Measurements from ENCODE around the gene CDK6.

DNA sequence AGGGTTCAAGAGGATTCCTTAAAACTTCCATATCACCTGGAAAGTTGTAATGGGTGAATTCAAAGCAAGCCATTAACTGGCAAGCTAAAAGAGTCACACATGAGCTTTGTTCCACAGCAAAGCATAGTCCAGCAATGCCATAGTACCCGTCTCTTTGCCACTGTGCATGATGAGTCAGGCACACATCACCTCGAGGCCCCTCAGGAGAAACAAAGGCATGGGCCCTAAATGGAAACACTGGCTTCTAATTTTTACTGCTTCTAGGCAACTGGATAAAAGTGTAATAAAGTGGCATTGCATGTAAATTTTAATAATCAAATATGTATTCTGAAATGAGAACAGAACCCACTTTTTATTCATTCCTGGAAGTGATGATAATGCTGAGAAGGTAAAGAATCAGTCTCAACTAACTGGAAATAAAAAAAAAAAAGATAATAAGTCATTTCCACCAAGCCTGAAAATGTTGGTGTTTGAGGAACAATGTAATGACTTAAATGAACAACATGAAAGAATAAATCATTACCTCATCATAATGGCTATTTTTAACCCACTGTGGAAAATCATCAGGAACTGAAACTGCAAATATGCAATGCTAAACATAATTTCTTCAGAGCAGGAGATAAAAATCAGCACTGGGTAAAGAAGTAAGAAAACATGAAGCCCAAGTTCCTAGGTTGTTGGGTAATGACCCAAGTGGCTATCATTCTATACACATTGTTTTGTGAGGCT is 104.9 kb downstream of the CDK6 start:
- no peak for TF ChIP-seq POLR2A (IDR thresholded peaks at IDR 0.05)
- no peak for TF ChIP-seq EP300 (IDR thresholded peaks at IDR 0.05)
- no peak for TF ChIP-seq CTCF (IDR thresholded peaks at IDR 0.05)

Data from gastroesophageal sphincter (tissue), 3 donors.